Stimulated activated naive CD4-positive, alpha-beta T cell (primary cell): ENCODE measurements around the gene ADPRH.

Experiments used
- DNase-seq, 6 experiments: peaks; one replicate each; lab custom pipeline; 2025; lab: John Stamatoyannopoulos, UW

The ADPRH gene

DNA sequence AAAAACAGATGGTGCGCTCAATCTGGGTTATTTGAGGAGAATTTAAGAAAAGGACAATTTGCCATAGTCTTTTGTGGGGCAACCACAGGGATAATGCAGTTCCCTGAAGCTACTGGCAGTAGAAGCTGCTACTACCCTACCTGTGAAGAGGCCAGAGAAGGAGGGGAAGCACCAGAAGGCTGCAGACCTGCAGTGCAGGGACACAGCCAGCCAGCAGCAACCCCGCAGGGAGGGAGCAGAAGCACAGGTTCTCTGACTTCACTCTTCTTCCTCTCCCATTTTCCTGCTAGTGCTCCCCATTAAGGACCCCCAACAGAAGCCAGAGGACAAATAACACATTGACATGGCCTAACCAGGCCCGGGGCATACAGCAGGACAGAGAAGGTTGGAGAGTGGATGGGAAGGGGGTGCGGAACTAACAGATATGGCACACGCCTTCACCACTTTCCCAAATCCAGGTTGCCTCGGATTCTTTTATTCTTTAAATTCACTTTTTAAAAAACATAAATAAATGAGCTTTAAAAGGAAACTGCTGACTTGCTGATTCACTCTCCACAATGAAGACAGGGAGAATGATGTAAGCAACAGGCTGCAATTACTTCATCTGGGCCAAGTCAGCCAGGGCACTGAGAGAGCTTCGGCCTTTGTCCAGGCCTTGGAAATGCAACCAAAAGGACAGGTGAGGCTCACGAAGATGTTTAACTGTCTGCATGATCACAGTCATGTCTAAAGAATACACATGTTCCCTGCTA, 51.0 kb downstream of the ADPRH start:
- no peak for DNase-seq

DNA sequence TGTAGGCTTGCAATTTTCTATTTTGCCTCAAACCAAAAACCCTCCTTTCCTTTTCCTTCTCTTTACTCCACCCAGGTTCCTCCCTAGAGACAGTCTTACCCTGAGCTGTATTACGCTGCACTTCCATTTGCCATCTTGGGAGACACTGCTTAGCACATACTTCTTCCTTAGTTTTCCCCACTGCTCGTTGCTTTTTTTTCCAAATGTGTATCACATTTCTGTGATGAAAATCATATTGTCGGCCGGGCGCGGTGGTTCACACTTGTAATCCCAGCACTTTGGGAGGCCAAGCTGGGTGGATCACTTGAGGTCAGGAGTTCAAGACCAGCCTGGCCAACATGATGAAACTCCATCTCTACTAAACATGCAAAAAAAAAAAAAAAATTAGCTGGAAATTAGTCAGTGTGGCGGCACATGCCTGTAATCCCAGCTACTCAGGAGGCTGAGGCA, 51.6 kb downstream of the ADPRH start:
- DNase-seq = no peak

DNA sequence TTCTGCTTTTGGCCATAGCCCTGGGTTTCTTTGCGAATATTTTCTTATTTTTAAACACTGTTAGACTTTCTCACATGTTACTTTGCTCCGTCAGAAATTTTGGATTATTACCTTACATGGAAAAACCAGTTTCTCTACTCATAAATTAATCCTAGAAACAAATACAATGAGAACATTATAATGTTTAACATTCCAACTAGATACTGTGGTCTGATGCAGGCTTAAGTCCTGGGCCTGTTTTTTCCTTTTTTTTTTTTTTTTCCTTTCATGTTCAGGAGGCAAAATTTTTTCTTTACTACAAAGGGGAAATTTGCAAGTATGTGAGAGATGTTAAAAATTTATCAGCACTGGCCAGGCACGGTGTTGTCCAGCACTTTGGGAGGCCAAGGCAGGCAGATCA, 52.2 kb downstream of the ADPRH start:
- DNase-seq = no peak

DNA sequence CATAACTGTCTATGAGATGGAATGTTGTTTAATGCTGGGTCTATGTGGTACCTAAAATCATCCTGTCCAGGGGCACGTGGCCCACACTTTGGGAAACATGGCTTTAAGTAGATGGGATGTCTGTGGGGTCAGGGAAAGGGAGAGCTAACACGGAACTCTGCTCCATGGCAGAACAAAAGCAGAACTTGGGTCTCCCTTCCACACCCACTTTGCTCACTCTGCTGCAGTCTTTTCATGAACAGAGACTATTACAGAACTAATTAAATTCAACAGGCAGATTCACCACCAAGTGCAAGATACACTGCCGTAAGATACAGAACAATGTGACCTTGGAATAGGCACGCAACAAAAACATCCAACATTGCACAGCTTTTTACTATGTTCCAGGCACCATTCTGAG, 52.9 kb downstream of the ADPRH start:
- no peak for DNase-seq

DNA sequence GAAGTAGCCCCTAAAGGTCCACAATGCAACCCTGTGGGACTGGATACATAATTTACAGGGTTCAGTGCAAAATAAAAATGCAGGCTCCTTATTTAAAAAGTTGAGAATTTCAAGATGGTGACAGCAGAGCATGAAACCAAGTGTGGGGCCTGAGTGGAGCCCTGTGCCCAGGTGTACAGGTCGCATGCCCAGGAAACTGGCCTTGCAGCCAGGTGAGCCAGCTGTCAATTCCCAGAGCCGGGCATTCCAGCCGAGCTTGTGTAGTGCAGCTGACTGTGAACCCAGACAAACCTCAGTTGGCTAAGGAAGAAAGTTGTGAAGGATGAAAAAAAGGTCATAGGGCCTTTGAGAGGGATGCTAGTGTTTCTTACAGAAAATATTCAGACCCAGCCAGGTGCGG, 53.5 kb downstream of the ADPRH start:
- no peak for DNase-seq

DNA sequence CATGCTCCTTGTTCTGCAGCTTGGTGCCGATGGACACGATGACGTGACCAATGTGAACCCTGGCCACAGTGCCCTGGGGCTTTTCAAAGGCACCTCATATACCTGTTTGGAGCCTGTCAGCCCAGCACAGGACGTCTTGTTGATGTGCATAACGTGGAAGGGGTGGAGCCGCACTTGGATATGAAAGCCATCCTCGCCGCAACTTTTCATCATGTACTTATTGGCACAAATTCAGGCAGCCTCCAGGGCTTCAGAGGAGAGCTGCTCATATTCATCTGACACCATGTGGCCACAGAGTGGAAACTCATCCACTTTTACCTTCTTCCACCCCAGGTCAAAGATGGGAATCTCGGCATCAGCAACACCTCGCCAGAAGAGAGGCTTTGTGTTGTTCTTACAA, 56.4 kb downstream of the ADPRH start:
- DNase-seq = no peak

DNA sequence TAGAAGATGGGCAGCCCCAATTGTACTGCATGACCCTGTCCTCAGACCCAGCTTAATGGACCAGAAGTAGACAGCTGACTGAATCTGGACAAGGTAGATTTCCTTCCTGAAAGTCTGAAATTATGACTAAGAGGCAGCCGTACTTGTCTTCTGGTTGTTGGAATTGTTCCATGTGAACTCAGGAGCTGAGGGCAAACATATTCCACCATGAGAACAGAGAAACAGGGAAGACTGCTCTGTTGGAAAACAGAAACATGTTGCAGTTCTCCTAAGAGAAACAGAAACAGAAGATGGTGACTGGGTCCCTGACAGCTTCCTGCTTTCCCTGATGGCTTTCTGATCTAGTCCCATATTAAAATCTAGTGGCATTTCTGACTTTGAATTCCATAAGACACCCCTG, 57.0 kb downstream of the ADPRH start:
- no peak for DNase-seq

DNA sequence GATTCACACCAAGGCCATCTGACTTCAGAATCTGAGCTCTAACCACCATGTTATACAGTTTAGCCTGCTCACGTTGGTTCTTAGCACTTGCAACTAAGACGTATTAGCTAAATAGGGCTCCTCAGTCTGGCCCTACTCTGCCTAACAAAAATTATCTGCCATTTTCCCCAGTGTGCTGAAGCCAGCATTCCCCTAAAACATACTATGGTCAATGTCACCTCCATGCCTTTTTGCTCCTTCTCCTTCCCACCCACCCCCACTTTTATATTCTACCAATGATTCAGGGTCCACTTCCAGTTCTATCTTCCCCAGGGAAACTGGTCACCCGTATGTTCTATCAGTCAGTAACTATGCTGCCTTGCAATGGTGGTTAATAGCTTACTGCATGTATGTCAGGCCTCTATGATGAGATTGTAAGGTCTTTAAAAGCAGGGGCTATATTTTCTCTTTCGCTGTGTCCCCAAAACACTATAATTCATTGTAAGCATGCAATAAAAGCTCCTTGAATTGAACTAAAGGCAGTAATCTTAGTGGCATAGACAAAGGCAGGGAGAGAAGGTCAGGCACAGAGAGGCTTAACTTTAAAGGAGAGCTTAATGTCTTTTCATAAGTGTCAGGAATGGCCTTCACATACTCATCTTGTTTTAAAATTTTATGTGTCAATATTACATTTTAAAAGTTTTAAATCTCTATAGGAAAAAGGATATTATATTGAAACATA, 57.8 kb downstream of the ADPRH start:
- DNase-seq = no peak

DNA sequence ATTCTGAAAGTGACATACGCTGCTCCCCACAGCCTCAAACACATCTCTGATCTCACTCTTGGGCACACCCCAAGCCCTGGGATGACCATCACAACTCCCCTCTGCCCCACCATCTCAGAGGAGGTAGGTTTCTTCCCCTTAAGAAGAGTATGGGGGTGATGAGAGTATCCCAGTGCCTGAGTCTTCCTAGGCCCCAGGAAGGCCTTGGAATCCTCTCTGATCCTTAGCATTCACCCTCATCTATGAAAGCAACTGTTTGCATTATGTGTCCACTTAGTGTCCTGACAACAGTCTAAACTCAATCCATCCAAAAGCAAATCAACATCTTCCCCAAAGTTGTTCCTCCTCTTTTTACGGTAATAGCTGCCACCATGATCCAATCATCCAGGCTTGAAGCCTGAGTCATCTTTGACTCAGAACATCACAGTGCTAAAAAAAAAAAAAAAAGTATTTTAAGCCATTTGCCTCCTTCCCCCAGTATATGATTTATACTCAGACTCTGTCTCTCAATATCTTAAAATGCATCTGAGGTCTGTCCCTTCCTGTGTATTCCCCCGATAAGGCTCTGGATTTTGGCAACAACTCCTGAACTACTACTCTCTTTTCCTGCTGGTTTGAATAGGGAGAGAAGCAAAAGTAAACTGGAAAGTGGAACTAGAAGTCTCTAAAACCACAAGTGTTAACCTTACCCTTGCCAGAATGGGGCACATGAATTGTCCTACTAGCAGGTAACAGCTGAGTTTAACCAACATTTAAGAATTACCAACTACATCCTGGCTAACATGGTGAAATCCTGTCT, 58.6 kb downstream of the ADPRH start:
- no peak for DNase-seq
